HG03520 (cell line): ENCODE measurements around the gene PPARG.
"Not testable (repeated sequence)": the region's sequence is repeated elsewhere in the genome, so short reads cannot be mapped to it uniquely, and the experiment has no call there.

ENCODE experiments used
- ATAC-seq: cut with Tn5 transposase; IDR thresholded peaks from one replicate; pipeline ENCODE4 v1.9.1; 2021; ENCODE audit warnings: mild to moderate bottlenecking, moderate library complexity; ENCODE audit not compliant: unreplicated experiment

PPARG gene

GRCh38 chr3:12456441-12456840 lies 167.6 kb downstream of the PPARG start:
- ATAC-seq, result no peak

GRCh38 chr3:12457380-12457779 lies 168.5 kb downstream of the PPARG start:
- ATAC-seq, result not testable (repeated sequence)

- no peak for ATAC-seq
These were observed 170.0 kb downstream of the PPARG start for GRCh38 chr3:12458901-12459300.

GRCh38 chr3:12460127-12460526 lies 171.3 kb downstream of the PPARG start:
- ATAC-seq, result no peak

DNA sequence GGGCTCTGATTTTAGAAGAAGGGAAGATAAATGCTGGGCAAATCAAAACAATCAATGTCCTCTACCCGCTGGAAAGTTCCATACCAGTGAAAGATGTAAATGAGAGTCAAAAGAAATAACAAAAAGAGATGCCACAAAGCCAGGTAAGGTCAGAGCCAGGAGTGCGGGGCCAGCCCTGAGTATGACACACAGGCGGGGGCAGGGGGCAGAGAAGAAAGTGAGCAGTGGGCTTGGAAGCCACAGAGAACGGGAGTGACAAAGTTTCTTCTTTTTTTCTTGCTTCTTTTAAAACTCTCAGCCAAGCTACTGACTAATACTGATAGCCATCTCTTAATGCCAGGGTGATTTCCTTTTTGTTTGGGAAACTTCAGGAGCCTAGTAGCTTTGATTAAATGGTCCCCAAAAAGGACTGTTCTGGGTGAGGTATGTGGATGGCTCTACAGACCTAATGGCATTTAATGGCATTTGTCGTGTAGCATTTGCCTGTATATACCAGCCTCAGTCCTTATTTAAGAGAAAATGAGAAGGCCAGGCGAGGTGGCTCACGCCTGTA lies 172.3 kb downstream of the PPARG start:
- ATAC-seq, result no peak

DNA sequence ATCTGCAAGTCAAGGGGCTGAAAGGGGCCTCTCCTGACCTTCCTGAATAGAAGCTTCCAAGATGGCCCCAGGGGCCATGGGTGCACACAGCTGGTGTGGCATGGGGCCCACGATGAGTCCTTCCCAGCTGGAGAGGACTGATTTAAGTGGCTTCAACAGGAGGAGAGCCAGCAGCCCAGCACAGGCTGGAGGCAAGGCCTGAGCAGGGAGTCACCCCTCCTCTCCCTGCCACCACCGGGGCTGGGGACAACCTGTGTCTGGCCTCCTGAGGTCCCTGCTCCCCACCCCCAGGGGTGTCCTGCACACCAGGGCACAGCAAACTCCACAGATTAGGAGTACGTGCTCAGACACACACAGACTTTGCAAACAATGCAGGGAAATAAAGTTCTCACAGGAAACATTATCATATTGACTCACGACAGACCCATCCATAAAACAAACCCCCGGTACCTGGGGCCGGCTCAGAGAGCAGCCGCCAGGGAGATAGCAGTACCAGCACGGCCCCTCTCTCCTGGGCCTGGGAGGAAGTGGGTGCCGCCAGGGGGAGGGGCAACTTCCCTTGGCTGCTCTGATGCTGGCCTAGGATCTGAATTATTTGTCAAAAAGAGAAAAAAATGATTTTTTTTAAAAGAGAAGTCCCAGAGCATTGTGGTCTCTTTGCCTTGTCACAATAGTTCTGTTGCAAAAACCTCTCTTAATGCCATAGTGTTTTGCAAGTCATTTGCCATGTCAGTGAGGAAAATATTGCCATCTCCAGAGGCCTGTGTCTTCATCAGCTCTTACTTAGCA lies 173.5 kb downstream of the PPARG start:
- no peak for ATAC-seq

DNA sequence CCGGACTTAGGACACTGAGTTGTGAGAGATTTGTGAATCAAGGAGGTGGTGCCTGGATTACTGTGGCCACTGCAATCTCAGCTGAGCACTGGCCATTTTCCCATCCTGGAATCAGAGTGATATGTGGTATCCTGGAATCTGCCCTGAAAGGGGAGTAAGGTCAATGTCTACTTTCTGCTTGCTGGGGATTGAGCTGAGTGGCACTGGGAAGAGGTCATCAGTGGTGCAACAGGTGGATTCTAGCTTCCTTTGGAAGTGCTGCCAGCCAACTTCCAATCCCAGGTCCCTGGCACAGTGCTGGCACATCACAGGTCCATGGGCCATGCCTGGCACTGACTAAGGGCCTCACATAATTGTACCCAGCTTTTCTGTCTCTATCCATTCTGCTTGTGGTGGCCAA lies 174.8 kb downstream of the PPARG start:
- ATAC-seq, result no peak

DNA sequence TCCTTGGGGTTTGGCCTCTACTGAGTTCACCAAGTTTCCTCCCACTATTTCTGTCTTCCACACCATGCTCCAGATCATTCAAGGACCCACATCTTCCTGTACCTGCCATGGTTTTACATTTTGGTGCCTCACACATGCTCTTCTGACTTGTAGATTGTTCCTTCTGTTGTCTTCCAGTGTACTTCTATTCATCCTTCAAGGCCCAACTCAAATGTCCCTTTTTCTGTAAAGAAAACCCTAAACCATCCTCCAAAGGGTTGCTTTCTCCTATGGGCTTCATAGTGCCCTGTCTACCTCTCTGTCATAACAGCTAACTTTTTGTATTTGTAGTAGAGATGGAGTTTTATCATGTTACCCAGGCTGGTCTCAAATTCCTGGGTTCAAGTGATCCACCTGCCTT lies 175.3 kb downstream of the PPARG start:
- ATAC-seq, result no peak

GRCh38 chr3:12465151-12465835 lies 176.4 kb downstream of the PPARG start:
- ATAC-seq, result no peak

DNA sequence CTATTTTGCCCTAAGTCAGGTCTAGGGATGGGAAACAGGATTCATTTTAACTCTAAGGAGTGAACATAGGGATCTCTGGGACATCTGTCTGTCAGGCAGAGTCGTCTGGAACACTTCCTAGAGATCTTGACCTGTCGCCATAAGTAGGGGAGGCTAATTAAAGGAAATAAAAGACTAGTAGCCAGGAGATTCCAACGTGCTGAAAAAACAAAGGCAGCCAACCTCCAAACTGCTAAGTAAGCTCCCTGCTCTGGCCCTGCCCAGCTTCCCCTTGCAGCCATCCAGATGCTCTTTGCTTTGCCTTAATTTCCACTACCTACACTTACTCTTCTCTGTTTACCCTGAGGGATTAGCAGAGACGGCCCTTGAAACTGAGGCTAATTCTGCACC lies 177.0 kb downstream of the PPARG start:
- ATAC-seq, result no peak

GRCh38 chr3:12467746-12468145 lies 178.9 kb downstream of the PPARG start:
- no peak for ATAC-seq

GRCh38 chr3:12468276-12468675 lies 179.4 kb downstream of the PPARG start:
- ATAC-seq, result no peak

DNA sequence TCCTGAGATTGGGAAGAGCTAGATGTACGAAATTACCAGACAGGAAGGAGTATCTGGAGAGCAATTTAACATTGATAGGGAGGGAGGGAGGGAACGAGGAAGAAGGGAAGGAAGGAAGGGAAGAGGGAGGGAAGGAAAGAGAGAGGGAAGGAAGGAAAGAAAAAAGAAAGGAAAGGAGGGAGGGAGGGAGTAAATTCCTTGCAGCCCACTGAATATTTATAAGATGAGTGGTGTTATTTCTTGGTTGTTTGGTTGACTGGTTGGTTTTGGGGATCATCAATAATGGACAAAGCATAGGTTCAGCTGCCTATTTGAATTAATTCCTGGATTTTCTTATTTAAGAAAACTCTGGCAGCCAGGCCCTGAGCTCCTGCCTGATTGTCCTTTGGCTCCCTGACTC lies 179.9 kb downstream of the PPARG start:
- no peak for ATAC-seq

- ATAC-seq, result not testable (repeated sequence)
These were observed 180.4 kb downstream of the PPARG start for GRCh38 chr3:12469222-12469621.

- no peak for ATAC-seq
These were observed 181.2 kb downstream of the PPARG start for GRCh38 chr3:12470111-12470510.

DNA sequence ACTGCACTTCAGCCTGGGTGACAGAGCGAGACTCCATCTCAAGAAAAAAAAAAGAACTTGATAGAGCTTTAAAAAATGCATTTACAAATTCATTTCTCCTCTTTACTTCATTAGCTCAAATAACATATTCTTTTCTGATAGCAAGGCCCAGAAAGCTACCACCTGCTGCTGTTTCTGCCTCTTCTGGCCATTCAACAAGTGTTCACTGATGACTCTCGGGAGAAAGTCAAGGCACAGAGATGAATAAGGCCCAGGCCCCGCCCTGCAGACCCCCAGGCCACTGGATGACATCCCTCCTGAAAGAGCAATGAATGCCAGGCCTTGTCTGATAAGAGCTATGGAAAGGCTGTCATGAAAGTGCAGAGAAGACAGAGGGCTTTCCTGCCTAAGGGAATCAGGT lies 181.8 kb downstream of the PPARG start:
- no peak for ATAC-seq

DNA sequence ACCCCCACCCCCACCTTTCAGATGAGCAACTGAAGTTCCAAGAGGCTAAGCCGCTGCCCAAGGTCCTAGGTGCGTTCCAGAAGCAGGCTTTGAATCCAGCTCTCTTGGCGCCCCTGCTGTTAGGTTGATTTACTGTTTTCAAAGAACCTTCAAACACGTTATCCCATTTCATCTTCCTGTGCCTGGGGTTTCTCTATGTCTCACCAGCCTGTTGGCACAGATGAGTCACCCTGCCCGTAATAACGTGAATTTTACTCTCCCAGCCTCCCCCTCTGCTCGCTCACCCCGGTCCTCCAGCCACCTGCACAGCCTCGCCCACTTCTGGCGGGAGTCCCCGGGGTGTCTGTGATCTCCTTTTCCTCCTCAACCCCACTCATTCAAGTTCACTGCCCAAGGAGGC lies 182.4 kb downstream of the PPARG start:
- no peak for ATAC-seq

DNA sequence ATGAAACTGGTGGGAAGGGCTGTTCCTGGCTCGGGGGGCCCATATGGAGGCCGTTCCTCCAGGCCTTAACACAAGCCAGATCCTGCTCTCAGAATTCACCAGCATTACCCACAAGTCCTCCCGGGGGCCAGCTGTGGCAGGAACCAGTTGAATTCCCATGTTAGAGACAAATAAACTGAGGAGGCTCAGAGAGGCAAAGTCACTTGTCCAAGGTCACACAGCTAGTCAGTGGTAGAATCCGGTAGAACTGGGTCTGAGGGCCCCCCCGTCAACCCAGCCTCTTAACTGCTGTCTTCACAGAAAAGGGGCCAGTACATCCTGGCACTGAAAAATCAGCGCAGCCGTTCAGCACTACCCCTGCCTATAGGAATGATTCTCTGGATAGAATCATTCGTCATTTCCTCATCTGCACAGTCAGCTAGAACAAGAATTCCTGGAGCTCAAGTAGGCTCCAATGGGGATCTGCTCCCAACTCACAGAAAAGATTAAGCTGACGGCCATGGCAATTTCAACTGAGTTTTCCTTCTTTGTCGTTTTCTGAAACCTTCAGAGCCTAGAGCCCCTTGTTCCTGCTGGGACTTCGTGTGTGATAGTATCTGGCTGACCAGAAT lies 183.2 kb downstream of the PPARG start:
- ATAC-seq, result no peak

GRCh38 chr3:12472796-12473195 lies 183.9 kb downstream of the PPARG start:
- no peak for ATAC-seq

DNA sequence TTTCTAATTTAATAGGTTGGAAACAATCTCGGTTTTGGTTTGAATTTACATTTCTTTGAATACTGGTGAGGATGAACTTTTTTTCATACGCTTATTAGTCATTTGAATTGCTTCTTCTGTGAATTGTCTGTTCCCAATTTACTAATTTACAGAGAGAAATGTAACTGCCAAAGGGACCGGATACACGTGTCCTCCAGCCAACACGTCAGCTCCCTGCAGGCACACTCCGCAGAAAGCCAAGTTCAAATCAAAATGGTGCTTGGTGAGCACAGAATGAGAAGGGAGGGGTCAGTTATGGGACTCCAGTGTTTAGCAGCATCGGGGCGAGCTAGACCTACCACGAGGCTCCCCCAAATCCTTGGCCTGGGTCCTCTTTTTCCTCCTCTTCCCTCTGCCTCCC lies 184.6 kb downstream of the PPARG start:
- ATAC-seq, result no peak

DNA sequence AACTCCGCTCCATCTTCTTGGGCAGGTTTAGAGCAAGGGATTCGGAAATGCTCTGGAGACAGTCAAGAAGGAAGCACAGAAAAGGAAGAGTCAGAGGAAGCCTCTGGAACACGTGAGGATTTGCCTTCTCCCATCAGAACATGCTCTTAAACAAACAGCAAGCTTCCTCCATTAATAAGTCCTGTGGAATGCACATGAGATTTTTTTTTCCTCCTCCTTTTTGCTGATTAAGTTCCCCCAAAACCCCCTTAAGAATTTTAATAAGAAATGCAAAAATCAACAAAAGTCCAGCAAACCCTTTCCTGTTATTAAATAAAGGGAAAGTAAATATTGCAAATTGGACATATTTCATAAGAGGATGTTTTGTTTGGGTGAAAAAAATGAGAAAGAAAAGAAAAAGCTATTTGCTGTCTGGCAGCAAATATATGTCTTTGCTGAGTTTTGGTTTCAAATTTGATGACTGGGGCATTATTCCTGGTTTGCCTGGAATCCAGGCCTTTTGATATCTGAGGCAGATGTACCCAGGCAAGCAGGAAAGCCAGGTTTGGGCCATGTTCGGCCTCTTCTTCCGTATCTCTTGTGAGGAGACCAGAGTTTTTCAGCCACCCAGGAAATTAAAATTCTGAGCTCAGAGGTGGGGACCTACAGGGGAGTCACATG lies 187.5 kb downstream of the PPARG start:
- ATAC-seq, result no peak
